NCI-H2081 treated with DMSO at 0.1 percent for 48 hours (cell line): ENCODE results near the gene NAIF1.
A peak's percentile ranks its signal among the peaks of the same experiment; 100 is the strongest.
"Not testable (repeated sequence)": the region's sequence is repeated elsewhere in the genome, so short reads cannot be mapped to it uniquely, and the experiment has no call there.

Source experiments
- DNase-seq: peaks from one replicate; lab custom pipeline; 2025; lab: John Stamatoyannopoulos, UW

NAIF1 gene

GRCh38 chr9:128057724-128058409 lies 9.3 kb downstream of the NAIF1 start:
- DNase-seq, result no peak

GRCh38 chr9:128056887-128057723 lies 10.0 kb downstream of the NAIF1 start:
- no peak for DNase-seq

- DNase-seq, result no peak
Measured at GRCh38 chr9:128056086-128056485, 11.0 kb downstream of the NAIF1 start.

- no peak for DNase-seq
Measured at GRCh38 chr9:128055344-128056040, 11.6 kb downstream of the NAIF1 start.

GRCh38 chr9:128054087-128054486 lies 13.0 kb downstream of the NAIF1 start:
- DNase-seq, result no peak

- no peak for DNase-seq
Measured at GRCh38 chr9:128053560-128053959, 13.6 kb downstream of the NAIF1 start.

- DNase-seq, result no peak
Measured at GRCh38 chr9:128051932-128052709, 15.0 kb downstream of the NAIF1 start.

GRCh38 chr9:128049843-128050242 lies 17.3 kb downstream of the NAIF1 start:
- no peak for DNase-seq

GRCh38 chr9:128048663-128049062 lies 18.5 kb downstream of the NAIF1 start:
- no peak for DNase-seq

- no peak for DNase-seq
Measured at GRCh38 chr9:128047231-128047630, 19.9 kb downstream of the NAIF1 start.

- no peak for DNase-seq
Measured at GRCh38 chr9:128045831-128046230, 21.3 kb downstream of the NAIF1 start.

- not testable (repeated sequence) for DNase-seq
Measured at GRCh38 chr9:128045409-128045808, 21.7 kb downstream of the NAIF1 start.

- DNase-seq, result no peak
Measured at GRCh38 chr9:128043467-128043868, 23.7 kb downstream of the NAIF1 start.

GRCh38 chr9:128042043-128042442 lies 25.1 kb downstream of the NAIF1 start:
- no peak for DNase-seq

- not testable (repeated sequence) for DNase-seq
Measured at GRCh38 chr9:128040783-128041182, 26.3 kb downstream of the NAIF1 start.

GRCh38 chr9:128036522-128036921 lies 30.6 kb downstream of the NAIF1 start:
- not testable (repeated sequence) for DNase-seq

GRCh38 chr9:128034821-128035652 lies 32.1 kb downstream of the NAIF1 start:
- peak; percentile 40 for DNase-seq

GRCh38 chr9:128033609-128034008 lies 33.5 kb downstream of the NAIF1 start:
- DNase-seq, result no peak

GRCh38 chr9:128027705-128028104 lies 39.4 kb downstream of the NAIF1 start:
- DNase-seq, result no peak

GRCh38 chr9:128026773-128027541 lies 40.2 kb downstream of the NAIF1 start:
- DNase-seq, result no peak
